Loucy (cell line): ENCODE data around the gene CWC25.

Source experiments
- H2AFZ ChIP-seq: fragments of 200-600 bp; sonication (generic); 2 replicates; pipeline ENCODE4 v1.6.0; 2016; ENCODE audit warnings: antibody characterized with exemption, mild to moderate bottlenecking, low read length, moderate library complexity
- H3F3A ChIP-seq: fragments of 200-600 bp; 2 replicates; pipeline ENCODE4 v1.6.0; 2016; ENCODE audit warnings: antibody characterized with exemption, low read depth, mild to moderate bottlenecking
- H3K27me3 ChIP-seq: fragments of 200-600 bp; sonication (generic); 2 replicates; pipeline ENCODE4 v1.6.1; 2014; ENCODE audit warnings: low read length, mild to moderate bottlenecking; ENCODE audit not compliant: insufficient read depth, poor library complexity, severe bottlenecking
- H3K36me3 ChIP-seq: fragments of 200-600 bp; sonication (generic); 2 replicates; pipeline ENCODE4 v1.6.1; 2016; ENCODE audit warnings: low read length; ENCODE audit not compliant: insufficient read depth
- H3K4me1 ChIP-seq: fragments of 200-600 bp; sonication (generic); 2 replicates; pipeline ENCODE4 v1.5.1; 2014; ENCODE audit warnings: low read length, mild to moderate bottlenecking; ENCODE audit not compliant: insufficient read depth, poor library complexity, severe bottlenecking
- H3K4me2 ChIP-seq: fragments of 200-600 bp; sonication (generic); 2 replicates; pipeline ENCODE4 v1.6.0; 2014; ENCODE audit warnings: antibody characterized with exemption, low read length, low read depth, mild to moderate bottlenecking; ENCODE audit not compliant: poor library complexity, severe bottlenecking
- H3K4me3 ChIP-seq: fragments of 200-600 bp; sonication (generic); 2 replicates; pipeline ENCODE4 v1.5.1; 2014; ENCODE audit warnings: low read length, mild to moderate bottlenecking, mixed read lengths; ENCODE audit not compliant: poor library complexity, severe bottlenecking
- H3K79me2 ChIP-seq: fragments of 200-600 bp; sonication (generic); 2 replicates; pipeline ENCODE4 v1.6.1; 2014; ENCODE audit warnings: low read length; ENCODE audit not compliant: insufficient read depth
- H3K9ac ChIP-seq: fragments of 200-600 bp; sonication (generic); 2 replicates; pipeline ENCODE4 v1.6.0; 2014; ENCODE audit warnings: mild to moderate bottlenecking, low read depth, low read length, moderate library complexity; ENCODE audit not compliant: poor library complexity, severe bottlenecking
- H3K9me2 ChIP-seq: fragments of 200-600 bp; sonication (generic); replicated peaks from 2 replicates; pipeline ENCODE4 v1.6.1; 2016; ENCODE audit warnings: low read depth, low read length, mixed read lengths
- H3K9me3 ChIP-seq: fragments of 200-600 bp; sonication (generic); 2 replicates; pipeline ENCODE4 v1.6.1; 2014; ENCODE audit warnings: mild to moderate bottlenecking, antibody characterized with exemption, low read length, low read depth; ENCODE audit not compliant: insufficient read depth
- H4K20me1 ChIP-seq: fragments of 200-600 bp; sonication (generic); 2 replicates; pipeline ENCODE4 v1.6.0; 2014; ENCODE audit warnings: antibody characterized with exemption, low read length, mild to moderate bottlenecking; ENCODE audit not compliant: insufficient read depth, poor library complexity, severe bottlenecking
- EZH2phosphoT487 ChIP-seq: fragments of 200-600 bp; IDR thresholded peaks from 2 replicates; pipeline ENCODE4 v1.6.1; 2018; ENCODE audit warnings: antibody characterized with exemption, mild to moderate bottlenecking, moderate library complexity, borderline replicate concordance
- TF ChIP-seq, protein P1 (sequence below): fragments of 200-600 bp; sonication (generic); conservative IDR thresholded peaks from 2 replicates; pipeline ENCODE4 v1.5.1; 2014; ENCODE audit warnings: mild to moderate bottlenecking, antibody characterized with exemption, low read length

Gene CWC25

DNA sequence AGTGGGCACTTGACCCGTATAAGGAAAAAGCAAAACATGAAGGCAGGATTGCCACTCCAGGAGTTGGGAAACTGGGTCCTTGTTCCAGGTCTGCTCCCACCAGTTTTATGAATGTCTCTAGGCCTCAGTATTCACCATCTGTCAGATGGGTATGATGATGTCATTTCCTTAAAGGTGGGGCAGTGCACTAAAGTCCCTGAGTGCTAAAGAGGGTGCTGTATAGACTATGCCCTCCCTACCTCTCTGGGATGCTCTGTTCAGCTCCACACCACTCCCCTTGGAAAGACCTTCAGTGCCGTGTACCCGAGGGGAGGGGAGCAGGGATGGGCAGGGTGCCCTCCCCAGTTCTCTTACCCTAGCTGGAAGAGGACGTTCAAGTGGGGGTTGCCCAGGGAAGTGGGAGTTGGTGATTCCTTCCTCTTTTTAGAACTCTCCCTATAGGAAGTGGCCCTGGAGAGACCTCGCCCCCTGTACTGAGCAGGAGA lies 46.9 kb upstream of the CWC25 start:
- peak overlapping the region; percentile 89 for H3K4me2 ChIP-seq
- peaks cover 43% of the 10 kb centered on the region for H3K4me1 ChIP-seq
- H3K9me2 ChIP-seq = no peaks in the 10 kb centered on the region
- no peaks in the 10 kb centered on the region for H3K27me3 ChIP-seq
- peak overlapping the region; percentile 88 for H3K4me3 ChIP-seq
- no peak overlapping the region for H2AFZ ChIP-seq
- peaks cover 68% of the 10 kb centered on the region for H3K79me2 ChIP-seq
- no peaks in the 10 kb centered on the region for H3K9me3 ChIP-seq
- peak overlapping the region; percentile 97 for H3K9ac ChIP-seq
- no peaks in the 10 kb centered on the region for H3K36me3 ChIP-seq
- peaks cover 52% of the 10 kb centered on the region for H4K20me1 ChIP-seq
- H3F3A ChIP-seq = no peaks in the 10 kb centered on the region; the same call in 1 of the 2 replicates
- TF ChIP-seq EZH2phosphoT487 = no peak
- TF ChIP-seq, protein P1, sequence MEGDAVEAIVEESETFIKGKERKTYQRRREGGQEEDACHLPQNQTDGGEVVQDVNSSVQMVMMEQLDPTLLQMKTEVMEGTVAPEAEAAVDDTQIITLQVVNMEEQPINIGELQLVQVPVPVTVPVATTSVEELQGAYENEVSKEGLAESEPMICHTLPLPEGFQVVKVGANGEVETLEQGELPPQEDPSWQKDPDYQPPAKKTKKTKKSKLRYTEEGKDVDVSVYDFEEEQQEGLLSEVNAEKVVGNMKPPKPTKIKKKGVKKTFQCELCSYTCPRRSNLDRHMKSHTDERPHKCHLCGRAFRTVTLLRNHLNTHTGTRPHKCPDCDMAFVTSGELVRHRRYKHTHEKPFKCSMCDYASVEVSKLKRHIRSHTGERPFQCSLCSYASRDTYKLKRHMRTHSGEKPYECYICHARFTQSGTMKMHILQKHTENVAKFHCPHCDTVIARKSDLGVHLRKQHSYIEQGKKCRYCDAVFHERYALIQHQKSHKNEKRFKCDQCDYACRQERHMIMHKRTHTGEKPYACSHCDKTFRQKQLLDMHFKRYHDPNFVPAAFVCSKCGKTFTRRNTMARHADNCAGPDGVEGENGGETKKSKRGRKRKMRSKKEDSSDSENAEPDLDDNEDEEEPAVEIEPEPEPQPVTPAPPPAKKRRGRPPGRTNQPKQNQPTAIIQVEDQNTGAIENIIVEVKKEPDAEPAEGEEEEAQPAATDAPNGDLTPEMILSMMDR = no peak

DNA sequence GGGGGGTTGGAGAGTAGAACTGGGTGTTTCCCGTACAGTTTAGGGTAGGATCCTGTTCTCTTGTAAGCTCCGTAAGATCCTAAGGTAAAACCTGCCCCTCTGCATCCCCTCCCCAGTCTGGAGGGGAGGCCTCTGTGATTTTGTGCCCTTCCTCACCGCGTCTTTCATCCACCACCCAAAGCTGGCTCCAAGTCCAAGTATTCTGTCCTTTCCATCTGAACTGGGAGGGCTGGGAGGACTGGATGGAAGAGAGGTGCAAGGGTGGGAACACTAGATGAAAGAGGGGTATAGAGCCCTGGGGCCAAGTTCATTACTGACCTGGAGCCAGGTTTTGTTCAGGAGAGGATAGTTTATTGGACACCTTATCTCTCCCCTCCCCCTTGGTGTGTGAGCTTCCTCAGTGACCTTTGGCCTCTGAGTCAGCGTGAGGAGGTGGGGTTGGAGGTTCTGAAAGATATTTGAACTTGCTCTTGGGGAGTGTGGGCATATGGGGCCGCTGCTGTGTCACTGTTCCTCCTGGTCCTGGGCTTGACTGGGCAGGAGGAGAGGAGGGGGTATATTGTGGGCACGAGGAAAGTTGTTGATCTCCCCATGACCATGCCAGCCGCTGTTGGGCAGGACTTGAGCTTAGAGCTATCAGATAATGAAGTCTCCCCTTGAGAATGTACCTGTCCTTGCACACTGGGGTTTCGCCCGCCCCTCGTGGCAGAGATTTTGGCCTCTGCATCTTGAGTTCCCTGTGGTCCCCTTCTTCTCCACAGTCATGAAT lies 46.3 kb upstream of the CWC25 start:
- Histone ChIP-seq H4K20me1 (peaks cover 48% of the 10 kb centered on the region), H3K27me3 (no peaks in the 10 kb centered on the region), H3K9ac (peak overlapping the region; percentile 97), H3K4me1 (peaks cover 41% of the 10 kb centered on the region), H3K9me2 (no peaks in the 10 kb centered on the region), H3K9me3 (no peaks in the 10 kb centered on the region), H3F3A (no peaks in the 10 kb centered on the region; the same call in 1 of the 2 replicates), H3K79me2 (peaks cover 61% of the 10 kb centered on the region), H3K4me2 (peak overlapping the region; percentile 89), H2AFZ (no peak overlapping the region), H3K36me3 (no peaks in the 10 kb centered on the region), H3K4me3 (peak overlapping the region; percentile 88)
- no peak for TF ChIP-seq EZH2phosphoT487
- TF ChIP-seq, protein P1 = peak; percentile 59

DNA sequence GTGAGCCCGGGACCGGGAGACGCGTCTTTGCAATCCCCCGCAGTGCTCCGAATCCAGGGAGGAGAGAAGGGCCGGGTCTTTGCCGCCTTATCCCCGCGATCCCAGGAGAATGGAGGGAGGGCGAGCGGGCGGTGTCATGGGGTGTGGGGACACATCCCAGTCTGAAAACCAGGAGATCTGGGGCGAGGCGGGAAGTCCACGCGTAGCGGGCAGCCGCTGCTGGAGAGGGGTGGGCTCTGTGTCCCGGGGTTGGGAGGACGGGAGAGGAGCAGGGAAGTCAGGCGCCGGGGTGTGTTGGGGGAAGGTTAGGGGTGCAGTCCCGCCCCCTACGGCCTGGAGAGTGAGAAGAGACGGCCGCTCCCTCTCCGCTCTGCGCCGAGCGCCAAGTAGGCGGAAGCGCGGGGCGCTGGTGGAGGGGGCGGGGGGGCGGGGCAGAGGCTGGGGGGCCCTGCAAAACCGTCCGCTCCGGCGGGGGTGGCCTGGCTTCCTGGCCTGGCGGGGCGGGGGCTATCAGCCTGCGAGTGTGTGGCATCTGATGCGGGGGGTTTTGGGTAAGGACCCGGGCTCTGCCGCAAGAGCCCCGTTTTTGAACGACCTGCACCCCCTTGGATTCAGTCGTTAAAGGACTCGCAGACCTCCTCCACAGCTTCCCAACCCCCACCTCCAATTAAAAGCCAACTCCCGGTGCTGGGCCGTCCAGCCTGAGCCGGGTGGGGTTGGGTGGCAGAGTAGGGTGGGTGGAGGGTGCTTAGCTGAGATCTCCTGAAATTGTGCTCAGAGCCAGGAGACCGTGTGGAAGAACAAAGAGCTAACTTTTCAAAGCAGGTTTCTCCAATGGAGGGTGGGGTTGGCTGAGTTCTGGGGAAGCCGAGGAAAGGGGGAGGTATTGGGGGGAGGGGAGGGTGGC lies 45.4 kb upstream of the CWC25 start:
- Histone ChIP-seq H3K4me1 (peaks cover 37% of the 10 kb centered on the region), H3K36me3 (no peaks in the 10 kb centered on the region), H3K9me2 (no peaks in the 10 kb centered on the region), H3K4me2 (peak overlapping the region; percentile 89), H3K9ac (peak overlapping the region; percentile 97), H3K27me3 (no peaks in the 10 kb centered on the region), H3K4me3 (peak overlapping the region; percentile 88), H2AFZ (peak overlapping the region; percentile 68; the same call in 1 of the 2 replicates), H3F3A (no peaks in the 10 kb centered on the region; the same call in 1 of the 2 replicates), H4K20me1 (peaks cover 44% of the 10 kb centered on the region), H3K79me2 (peaks cover 54% of the 10 kb centered on the region), H3K9me3 (no peaks in the 10 kb centered on the region)
- TF ChIP-seq EZH2phosphoT487 = no peak
- TF ChIP-seq, protein P1 = no peak
